HG03558 (cell line): ENCODE measurements around the gene HEPHL1.

Source experiments
- ATAC-seq: cut with Tn5 transposase; IDR thresholded peaks from one replicate; pipeline ENCODE4 v1.9.1; 2021; ENCODE audit warnings: moderate number of reproducible peaks; ENCODE audit not compliant: unreplicated experiment; ENCODE audit errors: extremely low read depth

HEPHL1 gene

GRCh38 chr11:94128291-94128745, 107.2 kb downstream of the HEPHL1 start:
- no peak for ATAC-seq

DNA sequence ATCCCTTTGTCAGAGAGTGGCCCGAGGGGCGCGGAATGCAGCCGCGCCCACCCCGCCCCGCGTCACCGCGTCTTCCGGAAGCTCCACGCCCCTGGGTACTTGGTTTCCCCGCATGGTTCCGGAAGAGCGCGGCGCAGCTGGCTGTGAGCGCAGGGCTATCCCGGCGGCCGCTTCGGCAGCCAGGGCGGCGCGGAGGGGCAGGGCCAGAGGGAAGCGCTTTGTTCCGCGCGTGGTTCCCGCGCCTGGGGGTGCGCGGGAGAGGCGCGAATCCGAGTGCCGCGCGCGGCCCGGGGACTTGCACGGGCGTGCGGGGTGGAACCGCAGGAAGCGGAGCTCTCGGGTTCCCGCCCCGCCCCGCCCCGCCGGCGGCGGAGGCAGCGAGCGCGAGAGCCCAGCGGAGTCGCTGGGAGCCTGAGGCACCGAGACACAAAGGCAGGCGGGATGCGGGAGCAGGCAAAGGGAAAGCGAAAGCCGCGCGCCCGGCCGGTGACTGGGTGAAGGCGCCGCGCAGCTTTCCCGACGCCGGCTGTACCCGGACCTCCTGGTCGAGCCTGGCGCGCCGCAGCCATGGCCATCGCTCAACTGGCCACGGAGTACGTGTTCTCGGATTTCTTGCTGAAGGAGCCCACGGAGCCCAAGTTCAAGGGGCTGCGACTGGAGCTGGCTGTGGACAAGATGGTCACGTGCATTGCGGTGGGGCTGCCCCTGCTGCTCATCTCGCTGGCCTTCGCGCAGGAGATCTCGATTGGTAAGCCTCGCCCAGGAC, 107.8 kb downstream of the HEPHL1 start, which contains the start of gene PANX1:
Gene PANX1 (plus strand): TSS at position 96 of the 766 bp plus-strand sequence. CDS start 472 bp downstream, at position 568.
- peak; percentile 87 for ATAC-seq

DNA sequence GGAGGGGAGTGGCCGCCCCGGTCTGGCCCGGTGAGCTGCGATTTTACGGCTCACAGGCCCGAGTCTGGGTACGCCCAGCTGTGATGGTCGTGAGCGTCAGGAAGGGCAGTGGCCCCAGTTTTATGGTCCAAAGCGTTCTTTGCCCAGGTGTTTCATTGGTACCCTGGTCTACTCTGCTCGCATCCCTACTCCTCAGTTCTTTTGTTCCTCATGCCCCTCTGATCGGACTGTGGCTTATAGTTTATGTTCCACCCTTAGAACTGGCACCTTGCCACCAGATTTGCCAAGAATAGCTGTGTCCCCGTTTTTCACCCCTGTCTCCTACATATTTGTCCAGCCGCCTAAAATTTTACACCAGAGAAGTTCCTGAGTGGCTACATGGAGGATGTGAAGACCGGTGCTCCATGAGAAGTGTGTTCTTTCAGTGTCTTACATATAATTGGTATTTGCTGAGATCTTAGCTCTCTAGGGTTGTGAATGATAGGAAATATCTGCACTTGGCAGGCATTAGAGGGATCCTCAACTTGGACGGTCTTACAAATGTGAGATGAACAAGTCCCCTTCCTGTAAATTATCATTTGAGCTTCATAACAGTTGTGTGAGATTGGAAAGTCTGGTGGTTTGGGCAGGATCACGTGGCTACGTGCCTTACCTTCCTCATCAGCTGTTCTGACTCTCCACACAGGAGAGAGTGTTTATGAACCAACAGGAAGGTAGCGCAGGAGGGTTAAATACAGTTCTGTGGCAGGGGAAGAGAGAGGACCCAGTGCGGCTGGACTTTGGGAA, 108.6 kb downstream of the HEPHL1 start:
- no peak for ATAC-seq

GRCh38 chr11:94130298-94131046, 109.3 kb downstream of the HEPHL1 start:
- ATAC-seq: no peak

DNA sequence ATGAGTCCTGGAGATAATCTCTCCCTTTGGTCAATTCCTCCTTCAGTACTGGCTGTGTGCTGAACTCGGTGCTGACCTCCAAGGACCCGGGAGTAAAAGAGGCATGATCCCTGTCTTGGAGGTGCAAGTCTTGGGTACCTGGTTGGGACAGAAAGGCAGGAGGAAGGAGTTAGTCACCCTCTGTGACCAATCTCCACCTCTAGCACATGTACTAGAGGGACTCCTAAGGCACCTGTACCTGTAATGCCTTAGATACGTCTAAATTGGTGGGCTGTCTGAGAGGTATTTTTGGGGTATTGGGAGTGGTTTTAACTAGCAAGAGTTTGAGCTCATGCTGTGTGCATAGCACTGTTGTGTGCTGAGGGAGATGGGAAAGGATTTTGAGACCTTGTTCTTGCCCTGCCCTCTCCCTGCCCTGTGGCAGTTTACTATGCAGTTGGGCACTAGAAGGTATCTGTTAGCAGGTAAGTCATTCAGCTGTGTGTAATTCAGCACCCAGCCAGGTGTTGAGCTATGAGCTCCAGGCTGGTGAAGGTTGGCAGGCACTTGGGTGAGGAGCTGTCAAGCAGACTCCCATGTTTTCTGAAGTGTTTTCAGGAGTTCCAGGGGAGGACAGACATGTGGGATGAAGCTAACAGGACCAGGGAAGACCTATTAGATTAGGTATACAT, 110.0 kb downstream of the HEPHL1 start:
- no peak for ATAC-seq

GRCh38 chr11:94131718-94132115, 110.6 kb downstream of the HEPHL1 start:
- no peak for ATAC-seq

GRCh38 chr11:94132152-94132558, 111.0 kb downstream of the HEPHL1 start:
- ATAC-seq: no peak

DNA sequence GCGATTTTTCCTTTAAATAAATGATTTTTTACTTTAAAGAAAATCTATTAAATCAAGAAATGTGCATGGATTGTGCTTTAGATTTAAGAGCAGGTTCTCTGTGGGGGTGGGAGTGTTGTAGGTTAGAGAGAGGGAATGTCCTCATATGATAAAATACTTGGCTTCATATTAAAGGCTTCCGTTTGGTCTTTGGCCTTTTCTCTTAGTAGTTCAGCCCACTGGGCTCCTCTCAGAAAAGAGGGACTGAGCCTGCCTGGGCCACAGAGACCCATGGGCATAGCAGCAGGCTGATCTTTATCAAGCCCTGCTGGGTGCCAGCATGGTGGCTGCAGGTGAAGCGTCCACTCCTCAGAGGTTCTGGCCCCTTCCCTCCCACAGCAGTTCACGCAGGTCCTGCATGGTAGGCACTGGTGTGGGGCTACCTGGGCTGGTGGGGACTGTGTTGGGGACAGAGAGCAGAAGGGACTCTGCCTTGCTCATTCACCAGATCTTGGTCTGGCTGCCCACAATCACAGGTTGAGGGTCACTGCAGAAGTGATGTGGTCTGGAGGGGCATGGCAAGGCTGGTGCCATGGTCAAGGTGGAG, 111.8 kb downstream of the HEPHL1 start:
- ATAC-seq: no peak

- ATAC-seq: no peak
These were observed 112.6 kb downstream of the HEPHL1 start for GRCh38 chr11:94133752-94134151.

DNA sequence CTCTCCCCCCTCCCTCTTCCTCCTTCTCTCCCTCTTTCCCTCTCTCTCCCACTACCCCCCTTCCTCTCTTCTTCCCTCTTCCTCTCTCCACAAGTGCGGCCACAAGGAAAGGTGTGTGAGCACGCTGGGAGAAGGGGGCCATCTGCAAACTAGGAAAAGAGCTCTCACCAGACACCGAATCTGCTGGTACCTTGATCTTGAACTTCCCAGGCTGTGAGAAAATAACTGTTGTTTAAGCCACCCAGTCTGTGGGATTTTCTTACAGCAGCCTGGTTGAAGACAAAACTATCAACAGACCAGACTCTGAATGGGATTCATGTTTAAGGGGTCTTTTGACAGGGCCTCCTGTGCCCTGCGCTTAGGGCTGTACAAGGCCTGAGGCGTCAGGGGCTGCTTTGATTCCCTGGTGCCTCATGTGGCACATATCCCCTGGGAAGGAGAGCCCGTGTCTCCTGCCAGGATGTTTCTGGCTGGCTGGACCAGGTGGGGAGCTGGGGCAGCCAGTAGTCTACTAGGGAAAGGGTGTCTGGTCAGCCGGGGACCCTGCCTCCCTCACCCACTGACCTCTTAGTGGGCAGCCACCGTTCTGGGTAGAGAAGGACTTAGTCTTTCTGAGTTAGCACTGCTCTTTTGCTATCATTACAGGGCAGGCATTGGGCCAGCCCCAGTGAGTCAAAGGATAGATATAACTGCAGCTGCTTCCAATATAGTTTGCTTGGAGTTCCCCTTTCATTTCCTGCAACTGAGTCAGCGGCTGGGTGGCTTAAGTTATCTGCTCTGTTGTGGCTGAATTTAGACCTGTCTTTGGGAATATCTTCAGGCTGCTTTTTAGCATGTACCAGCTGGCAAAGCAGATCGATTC, 113.7 kb downstream of the HEPHL1 start:
- peak; percentile 63 for ATAC-seq

DNA sequence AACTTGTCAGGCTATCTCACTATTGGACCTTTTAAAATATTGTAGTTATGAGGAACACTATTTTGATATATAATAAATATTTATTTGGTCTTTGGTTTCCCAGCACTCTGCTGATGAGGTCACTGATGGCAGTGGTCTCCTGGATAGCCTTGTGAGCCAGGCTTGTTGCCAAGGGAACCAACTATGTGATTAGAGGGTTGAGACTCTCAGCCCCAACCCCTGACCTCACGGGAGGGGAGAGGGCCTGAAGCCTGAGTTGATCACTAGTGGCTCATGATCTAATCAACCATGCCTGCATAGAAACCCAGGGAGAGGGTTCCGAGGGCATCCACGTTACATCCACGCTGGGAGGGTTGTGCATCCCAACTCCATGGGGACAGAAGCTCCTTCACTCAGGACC, 118.3 kb downstream of the HEPHL1 start:
- no peak for ATAC-seq

- ATAC-seq: no peak
These were observed 119.1 kb downstream of the HEPHL1 start for GRCh38 chr11:94140154-94140655.

DNA sequence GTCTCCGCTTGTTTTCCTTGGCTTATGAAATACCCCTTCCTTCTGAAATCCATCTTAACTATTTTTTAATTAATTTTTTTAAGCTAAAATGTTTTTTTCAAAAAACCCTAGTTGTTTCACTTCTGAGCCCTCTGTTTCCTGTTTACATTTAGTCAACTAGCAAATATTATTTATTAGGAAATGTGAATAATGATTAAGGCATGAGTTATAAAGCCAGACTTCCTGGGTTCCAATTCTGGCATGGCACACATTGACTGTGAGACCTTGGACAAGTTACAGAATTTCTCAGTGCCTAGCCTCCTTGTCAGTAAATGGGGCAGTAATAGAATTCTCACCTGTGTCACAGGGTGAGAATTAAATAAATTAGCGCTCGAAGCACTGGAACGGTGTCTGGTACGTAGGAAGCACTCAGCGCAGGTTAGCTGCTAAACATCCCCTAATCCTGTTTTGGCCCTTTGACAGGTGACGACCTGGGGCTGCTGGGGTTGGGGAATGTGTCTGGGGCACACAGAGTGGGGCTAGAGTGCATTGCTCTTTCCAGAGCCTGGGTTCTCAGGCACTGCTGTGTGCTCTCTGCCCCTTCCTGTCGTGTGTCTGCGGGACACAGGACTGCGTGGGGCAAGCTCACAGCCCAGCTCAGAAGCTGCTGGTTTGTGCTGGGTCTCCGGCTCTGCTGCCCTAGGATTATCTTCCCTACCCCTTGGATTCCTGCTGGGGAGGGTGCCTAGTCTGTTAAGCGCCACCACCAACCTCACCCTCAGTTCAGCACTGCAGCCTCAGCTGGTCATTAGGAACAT, 120.6 kb downstream of the HEPHL1 start:
- ATAC-seq: no peak

DNA sequence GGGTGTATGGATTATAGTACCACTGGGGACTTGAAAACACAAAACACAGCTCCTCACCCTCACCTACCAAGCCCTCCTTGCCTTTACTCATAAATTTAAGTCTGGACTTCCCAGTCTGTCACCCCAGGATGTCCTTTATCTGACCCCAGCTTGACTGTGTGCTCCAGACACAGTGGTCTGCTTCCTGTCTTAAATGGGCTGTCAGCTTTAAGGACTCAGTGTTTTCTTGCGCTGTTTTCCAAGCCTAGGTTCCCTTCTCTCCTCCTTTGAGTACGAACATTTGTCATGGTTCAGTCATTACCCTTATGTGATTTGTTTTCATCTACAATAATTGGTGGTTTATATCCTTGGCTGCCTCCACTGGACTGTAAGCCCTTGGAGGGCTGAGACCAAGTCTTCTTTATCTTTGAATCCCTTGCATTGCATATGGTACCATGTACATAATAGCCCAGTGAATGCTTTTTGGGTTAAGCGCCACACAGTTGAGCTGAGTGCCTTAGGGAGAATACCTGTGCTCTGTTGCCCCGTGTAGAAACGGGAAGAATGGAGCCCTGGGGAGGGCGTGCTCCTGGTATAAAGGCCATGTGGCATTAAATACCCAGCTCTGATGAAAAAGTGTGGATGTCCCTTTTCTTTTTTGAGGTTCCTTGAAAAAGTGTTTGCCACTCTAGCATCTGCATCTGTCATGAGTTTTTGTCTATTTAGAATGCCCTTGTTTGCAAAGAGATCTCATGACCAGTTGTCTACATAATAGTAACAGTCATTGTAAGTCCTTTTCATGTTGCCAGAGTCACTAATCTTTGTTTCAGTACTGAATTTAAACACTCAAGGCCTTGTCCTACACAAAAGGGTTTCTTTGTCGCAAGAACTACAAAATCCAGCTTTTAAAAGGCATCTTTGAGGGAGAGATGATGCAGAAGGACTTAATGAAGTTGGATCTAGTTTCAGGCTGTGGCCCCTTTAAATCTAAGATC, 121.4 kb downstream of the HEPHL1 start:
- ATAC-seq: no peak

GRCh38 chr11:94144216-94144615, 123.1 kb downstream of the HEPHL1 start:
- no peak for ATAC-seq

GRCh38 chr11:94144664-94145063, 123.5 kb downstream of the HEPHL1 start:
- ATAC-seq: no peak

- ATAC-seq: no peak
These were observed 124.3 kb downstream of the HEPHL1 start for GRCh38 chr11:94145431-94145830.
